Stimulated activated CD8-positive, alpha-beta memory T cell treated with anti-CD3 and anti-CD28 coated beads, Interleukin-12 subunit alpha, Interleukin-12 subunit beta, amount 100 ng/mL, for 4 hours (primary cell): ENCODE measurements around the gene OTOG.

Experiments
- DNase-seq: peaks from one replicate; pipeline ENCODE4 v3.0.0-alpha.2; 2020; ENCODE audit warnings: low read depth

OTOG gene

GRCh38 chr11:17650127-17650911 lies 103.3 kb downstream of the OTOG start:
- DNase-seq, result no peak

GRCh38 chr11:17651061-17651460 lies 104.0 kb downstream of the OTOG start:
- DNase-seq, result no peak

- DNase-seq, result no peak
These were observed 104.6 kb downstream of the OTOG start for GRCh38 chr11:17651681-17652080.

GRCh38 chr11:17652556-17652955 lies 105.5 kb downstream of the OTOG start:
- DNase-seq, result no peak

- DNase-seq, result no peak
These were observed 106.6 kb downstream of the OTOG start for GRCh38 chr11:17653611-17654010.

GRCh38 chr11:17655682-17656081 lies 108.6 kb downstream of the OTOG start:
- DNase-seq, result no peak

GRCh38 chr11:17658211-17658610 lies 111.2 kb downstream of the OTOG start:
- DNase-seq, result no peak

GRCh38 chr11:17668166-17668565 lies 121.1 kb downstream of the OTOG start:
- DNase-seq, result no peak

- DNase-seq, result no peak
These were observed 125.4 kb downstream of the OTOG start for GRCh38 chr11:17672469-17672868.

GRCh38 chr11:17673951-17674350 lies 126.9 kb downstream of the OTOG start:
- DNase-seq, result no peak

GRCh38 chr11:17682848-17683247 lies 135.8 kb downstream of the OTOG start:
- no peak for DNase-seq

- DNase-seq, result no peak
These were observed 136.5 kb downstream of the OTOG start for GRCh38 chr11:17683377-17684161.

- no peak for DNase-seq
These were observed 137.5 kb downstream of the OTOG start for GRCh38 chr11:17684550-17684949.

- no peak for DNase-seq
These were observed 139.3 kb downstream of the OTOG start for GRCh38 chr11:17686231-17686980.

- no peak for DNase-seq
These were observed 141.0 kb downstream of the OTOG start for GRCh38 chr11:17687946-17688670.

- no peak for DNase-seq
These were observed 144.5 kb downstream of the OTOG start for GRCh38 chr11:17691550-17691949.

GRCh38 chr11:17691976-17692375 lies 144.9 kb downstream of the OTOG start:
- no peak for DNase-seq

GRCh38 chr11:17692931-17693330 lies 145.9 kb downstream of the OTOG start:
- no peak for DNase-seq

- no peak for DNase-seq
These were observed 146.5 kb downstream of the OTOG start for GRCh38 chr11:17693531-17693930.

- DNase-seq, result no peak
These were observed 147.5 kb downstream of the OTOG start for GRCh38 chr11:17694494-17695110.
